H1 (cell line): ENCODE results near the gene TDP1. TPM values are rescaled to one million over a fixed set of nuclear protein-coding genes. Genes with fewer than 3 reads are reported as not detected.

ENCODE experiments used
- CTCF ChIA-PET: fragments of 300-600 bp; sonication (Branson Sonifier 250); formaldehyde crosslinking; loops from one replicate; lab custom pipeline; 2021; ENCODE audit not compliant: partially characterized antibody; lab: Charles Lee
- POLR2A ChIA-PET: fragments of 300-600 bp; sonication (Branson Sonifier 250); formaldehyde crosslinking; loops from one replicate; lab custom pipeline; 2021; ENCODE audit warnings: inconsistent platforms; ENCODE audit not compliant: partially characterized antibody; lab: Charles Lee
- DNase-seq, 2 experiments: peaks; one replicate each; pipeline versions ENCODE4 v3.0.0 to v3.0.0-alpha.2; 2010 to 2022; ENCODE audit warnings: low spot score in 2 of 2, low read depth in 1 of 2, mixed read lengths in 1 of 2
- FAIRE-seq: peaks from 2 replicates; lab custom pipeline; 2011; peaks lifted over from hg19 to GRCh38; lab: Jason Lieb, UNC
- H2AFZ ChIP-seq: 2 replicates; pipeline ENCODE4 v1.8.1; 2012; ENCODE audit warnings: low read length, inconsistent platforms
- H2AK5ac ChIP-seq: 2 replicates; pipeline ENCODE4 v1.6.1; 2013; ENCODE audit warnings: low read depth, low read length
- H2BK120ac ChIP-seq: replicated peaks from 2 replicates; pipeline ENCODE3; 2013; ENCODE audit warnings: low read depth, low read length, inconsistent platforms
- H2BK12ac ChIP-seq: 2 replicates; pipeline ENCODE4 v1.6.1; 2013; ENCODE audit warnings: low read depth, low read length
- H2BK15ac ChIP-seq: 2 replicates; pipeline ENCODE4 v1.6.1; 2013; ENCODE audit warnings: low read length
- H2BK20ac ChIP-seq: 2 replicates; pipeline ENCODE4 v1.6.1; 2013; ENCODE audit warnings: low read length
- H2BK5ac ChIP-seq: 2 replicates; pipeline ENCODE4 v1.6.1; 2013; ENCODE audit warnings: low read depth, low read length
- H3K14ac ChIP-seq: 2 replicates; pipeline ENCODE4 v1.6.1; 2013; ENCODE audit warnings: inconsistent platforms; ENCODE audit not compliant: insufficient read length
- H3K18ac ChIP-seq: 2 replicates; pipeline ENCODE4 v1.6.1; 2013; ENCODE audit warnings: low read length; ENCODE audit errors: extremely low read depth
- H3K23ac ChIP-seq: 2 replicates; pipeline ENCODE4 v1.6.1; 2013; ENCODE audit warnings: inconsistent platforms; ENCODE audit not compliant: insufficient read length
- H3K23me2 ChIP-seq: 2 replicates; pipeline ENCODE4 v1.6.1; 2013; ENCODE audit warnings: low read depth, low read length
- H3K27ac ChIP-seq: 2 replicates; pipeline ENCODE4 v1.6.1; 2011; ENCODE audit warnings: low read depth, low read length, inconsistent platforms
- H3K27me3 ChIP-seq, 4 experiments: replicated peaks in 1 of 4; 1 replicate in 1 of 4; 2 replicates in 3 of 4; pipeline versions ENCODE4 v1.6.1 to v1.8.1; 2011 to 2013; ENCODE audit warnings: low read length in 3 of 4, mild to moderate bottlenecking in 3 of 4, inconsistent platforms in 2 of 4, mixed read lengths in 2 of 4, moderate library complexity in 1 of 4; ENCODE audit not compliant: control insufficient read depth in 3 of 4, insufficient read depth in 3 of 4; ENCODE audit errors: extremely low read depth in 1 of 4
- H3K36me3 ChIP-seq, 4 experiments: 2 replicates each; pipeline versions ENCODE4 v1.6.1 to v1.8.1; 2011 to 2013; ENCODE audit warnings: mild to moderate bottlenecking in 4 of 4, low read length in 3 of 4, moderate library complexity in 2 of 4, control low read depth in 1 of 4, inconsistent platforms in 1 of 4; ENCODE audit not compliant: insufficient read depth in 4 of 4, control insufficient read depth in 2 of 4
- H3K4ac ChIP-seq: replicated peaks from 2 replicates; pipeline ENCODE3; 2013; ENCODE audit warnings: low read length, low read depth, mixed read lengths, inconsistent platforms; ENCODE audit not compliant: insufficient read length
- H3K4me1 ChIP-seq, 4 experiments: replicated peaks in 1 of 4; 1 replicate in 1 of 4; 2 replicates in 3 of 4; pipeline versions ENCODE4 v1.6.1 to v1.8.1; 2011 to 2013; ENCODE audit warnings: low read length in 3 of 4, inconsistent platforms in 2 of 4, mixed read lengths in 1 of 4; ENCODE audit not compliant: insufficient read depth in 4 of 4, control insufficient read depth in 3 of 4
- H3K4me2 ChIP-seq, 2 experiments: 2 replicates each; pipeline versions ENCODE4 v1.6.1 to v1.8.1; 2011 to 2013; ENCODE audit warnings: low read depth in 2 of 2, low read length in 2 of 2, control low read depth in 1 of 2, inconsistent platforms in 1 of 2, mild to moderate bottlenecking in 1 of 2; ENCODE audit not compliant: insufficient read depth in 1 of 2
- H3K4me3 ChIP-seq, 4 experiments: fragments of 200-600, 300-600 bp in 1 of 4; sonication (generic), shearing (Covaris generic), sonication (Bioruptor Twin) in 1 of 4; 2 replicates each; pipeline versions ENCODE4 v1.5.1 to v1.8.1; 2011 to 2016; ENCODE audit warnings: low read length in 4 of 4, low read depth in 3 of 4, control low read depth in 2 of 4, inconsistent platforms in 2 of 4, mild to moderate bottlenecking in 2 of 4, mixed read lengths in 1 of 4, moderate library complexity in 1 of 4; ENCODE audit not compliant: insufficient read depth in 2 of 4; ENCODE audit errors: extremely low read depth in 1 of 4
- H3K56ac ChIP-seq: replicated peaks from 2 replicates; pipeline ENCODE3; 2013; ENCODE audit warnings: low read depth, mild to moderate bottlenecking, mixed read lengths, low read length, inconsistent platforms; ENCODE audit not compliant: insufficient read length
- H3K79me1 ChIP-seq: 2 replicates; pipeline ENCODE4 v1.6.1; 2013; ENCODE audit warnings: low read depth, low read length, control low read depth
- H3K79me2 ChIP-seq, 2 experiments: 2 replicates each; pipeline versions ENCODE4 v1.6.1 to v1.8.1; 2012 to 2013; ENCODE audit warnings: low read length in 2 of 2, mild to moderate bottlenecking in 2 of 2, inconsistent platforms in 1 of 2; ENCODE audit not compliant: insufficient read depth in 2 of 2, control insufficient read depth in 1 of 2
- H3K9ac ChIP-seq, 4 experiments: replicated peaks in 1 of 4; 1 replicate in 1 of 4; 2 replicates in 3 of 4; pipeline versions ENCODE4 v1.6.1 to v1.8.1; 2011 to 2013; ENCODE audit warnings: low read depth in 3 of 4, low read length in 3 of 4, control low read depth in 2 of 4, mild to moderate bottlenecking in 2 of 4, moderate library complexity in 2 of 4, inconsistent platforms in 1 of 4; ENCODE audit errors: extremely low read depth in 1 of 4
- H3K9me3 ChIP-seq, 2 experiments: 2 replicates each; pipeline versions ENCODE4 v1.6.1 to v1.8.1; 2012 to 2013; ENCODE audit warnings: mild to moderate bottlenecking in 2 of 2, moderate library complexity in 2 of 2, control low read depth in 1 of 2, inconsistent platforms in 1 of 2, low read depth in 1 of 2, low read length in 1 of 2, mixed read lengths in 1 of 2; ENCODE audit not compliant: insufficient read depth in 2 of 2
- H4K20me1 ChIP-seq, 2 experiments: replicated peaks in 1 of 2; 2 replicates each; pipeline versions ENCODE3 to v1.8.1; 2011 to 2013; ENCODE audit warnings: inconsistent platforms in 2 of 2, low read length in 2 of 2, mild to moderate bottlenecking in 1 of 2; ENCODE audit not compliant: insufficient read depth in 2 of 2, control insufficient read depth in 1 of 2
- H4K5ac ChIP-seq: 2 replicates; pipeline ENCODE4 v1.6.1; 2013; ENCODE audit warnings: low read length, low read depth, mixed read lengths, inconsistent platforms; ENCODE audit not compliant: insufficient read length
- H4K8ac ChIP-seq: 2 replicates; pipeline ENCODE4 v1.8.0; 2013; ENCODE audit warnings: mild to moderate bottlenecking, moderate library complexity, low read length, inconsistent platforms; ENCODE audit not compliant: insufficient read depth; ENCODE audit errors: extremely low read depth
- H4K91ac ChIP-seq: replicated peaks from 2 replicates; pipeline ENCODE3; 2013; ENCODE audit warnings: low read length, mixed read lengths, inconsistent platforms; ENCODE audit not compliant: insufficient read length
- ATF2 ChIP-seq: IDR thresholded peaks from 2 replicates; pipeline ENCODE4 v1.6.1; 2012; ENCODE audit warnings: low read length, inconsistent platforms
- ATF3 ChIP-seq: IDR thresholded peaks from 2 replicates; pipeline ENCODE4 v1.6.1; 2011; ENCODE audit warnings: low read depth, mild to moderate bottlenecking, low read length; ENCODE audit not compliant: insufficient read depth
- BRCA1 ChIP-seq: IDR thresholded peaks from 2 replicates; pipeline ENCODE4 v1.6.1; 2012; ENCODE audit warnings: low read depth, low read length, improper control_type of control experiment
- CHD2 ChIP-seq: IDR thresholded peaks from 2 replicates; pipeline ENCODE4 v1.6.1; 2012; ENCODE audit warnings: low read length, improper control_type of control experiment
- CTBP2 ChIP-seq: IDR thresholded peaks from 2 replicates; pipeline ENCODE4 v1.7.0; 2011; ENCODE audit warnings: borderline replicate concordance, mild to moderate bottlenecking, moderate library complexity, mixed read lengths, low read length; ENCODE audit not compliant: insufficient read depth, insufficient read length
- FOSL1 ChIP-seq: IDR thresholded peaks from 2 replicates; pipeline ENCODE4 v1.6.1; 2011; ENCODE audit warnings: mild to moderate bottlenecking, low read depth, low read length, moderate library complexity; ENCODE audit not compliant: insufficient read depth
- GTF2F1 ChIP-seq: IDR thresholded peaks from 2 replicates; pipeline ENCODE4 v1.6.1; 2012; ENCODE audit warnings: low read depth, low read length, improper control_type of control experiment, borderline replicate concordance
- JUND ChIP-seq: IDR thresholded peaks from 2 replicates; pipeline ENCODE4 v1.6.1; 2011; ENCODE audit warnings: mild to moderate bottlenecking, improper control_type of control experiment, low read length
- KDM5A ChIP-seq: fragments of 200-600 bp; IDR thresholded peaks from 2 replicates; pipeline ENCODE4 v1.7.1; 2012; ENCODE audit warnings: mild to moderate bottlenecking, low read length, inconsistent platforms, mixed read lengths
- PHF8 ChIP-seq: fragments of 200-600 bp; sonication (generic); conservative IDR thresholded peaks from 2 replicates; pipeline ENCODE4 v1.7.1; 2012; ENCODE audit warnings: low read depth, mild to moderate bottlenecking, inconsistent platforms, low read length, moderate library complexity
- SUZ12 ChIP-seq: fragments of 200-600 bp; sonication (generic); IDR thresholded peaks from 2 replicates; pipeline ENCODE4 v1.6.1; 2012; ENCODE audit warnings: mild to moderate bottlenecking, inconsistent platforms, low read length, moderate library complexity, mixed read lengths
- TAF1 ChIP-seq: IDR thresholded peaks from 2 replicates; pipeline ENCODE4 v1.6.1; 2011; ENCODE audit warnings: mild to moderate bottlenecking, low read depth, low read length
- WGBS, 2 experiments: shearing (Covaris generic) in 1 of 2; methylation state at CpG; one replicate each; pipeline versions ENCODE4 v1.1.6 to v1.1.7; 2013 to 2015; ENCODE audit warnings: low lambda C conversion rate in 2 of 2, mixed read lengths in 2 of 2, inconsistent platforms in 1 of 2, low coverage in 1 of 2, missing lambda C conversion rate in 1 of 2; ENCODE audit not compliant: insufficient replicate concordance in 2 of 2, insufficient coverage in 1 of 2, insufficient read length in 1 of 2; ENCODE audit errors: extremely low coverage in 1 of 2, missing lambda C conversion rate in 1 of 2; 5-methylcytosine and 5-hydroxymethylcytosine counted together
- polyA plus RNA-seq, 7 experiments: library from polyadenylated mRNA; depleted of rRNA in 3 of 7; stranded (reverse) in 5 of 7; unstranded in 2 of 7; fragments of >200 nt in 5 of 7; fragments of 200-250 nt in 2 of 7; gene quantifications; 1 replicate in 5 of 7; 2 replicates in 1 of 7; 4 replicates in 1 of 7; pipeline versions ENCODE4 v1.2.1 to v1.2.3, GENCODE V29; 2011 to 2013; ENCODE audit warnings: missing spikeins in 2 of 7, mixed read lengths in 2 of 7
- total RNA-seq: library from RNA; stranded (reverse); fragmentation: NEBNext Ultra II Directional; extraction: Animal tissue kit (Norgen Biotek cat#: 25700); gene quantifications from 2 replicates; pipeline ENCODE4 v1.2.1, GENCODE V29; 2021

The TDP1 gene
- total and polyA plus RNA-seq, 2 of the 8 experiments (the other 6 are each of a cell fraction or from before 2014, with no cell fraction given): 32.2 to 69.9 TPM

- FAIRE-seq: no peak
- no peak overlapping the region for H3K4me2 ChIP-seq
- H3K56ac ChIP-seq: no peak overlapping the region
- H3K18ac ChIP-seq: no peak overlapping the region
- peaks cover 10 to 31% (median 11%) of the 10 kb centered on the region in 4 experiments; a peak in 7 of 8 replicates for H3K36me3 ChIP-seq
- H4K8ac ChIP-seq: no peak overlapping the region
- no peak overlapping the region for H2BK120ac ChIP-seq
- H3K4me1 ChIP-seq: peaks cover 0 to 10% (median under 1%) of the 10 kb centered on the region in 4 experiments; a peak in 4 of 7 replicates
- H3K14ac ChIP-seq: no peak overlapping the region
- no peak overlapping the region for H4K5ac ChIP-seq
- H4K91ac ChIP-seq: no peak overlapping the region
- H3K9me3 ChIP-seq: no peaks in the 10 kb centered on the region
- CTCF ChIA-PET: interaction anchor here (1.1 to 3.4 kb wide), 4 partner anchors 9 to 21 kb away, joined by 3 to 19 read pairs (median 4); no protein-coding TSS in a partner anchor
- no peak overlapping the region for H3K4me3 ChIP-seq
- H3K9ac ChIP-seq: no peak overlapping the region
- POLR2A ChIA-PET: no interaction called here
- no peak overlapping the region for H2BK15ac ChIP-seq
- WGBS, 2 experiments: 75% methylated on average over 3 of the region's 3 CpGs; no CpG with 5 or more reads in 1 of the 2 experiments
- no peak overlapping the region for H3K27ac ChIP-seq
- peaks cover 2 to 5% of the 10 kb centered on the region in 2 experiments for H4K20me1 ChIP-seq
- no peak overlapping the region for H2AFZ ChIP-seq
- no peaks in the 10 kb centered on the region; the same call in 1 of the 2 replicates for H3K23me2 ChIP-seq
- H3K23ac ChIP-seq: no peak overlapping the region
- H2BK20ac ChIP-seq: no peak overlapping the region
- H3K79me2 ChIP-seq: peaks cover 0 to 19% of the 10 kb centered on the region in 2 experiments; a peak in 2 of 4 replicates
- no peak overlapping the region for H2BK12ac ChIP-seq
- H3K27me3 ChIP-seq: no peaks in the 10 kb centered on the region
- H3K4ac ChIP-seq: no peak overlapping the region
- DNase-seq: no peak
- no peak overlapping the region for H2AK5ac ChIP-seq
- H3K79me1 ChIP-seq: peaks cover 5% of the 10 kb centered on the region
- no peak overlapping the region for H2BK5ac ChIP-seq
- TF ChIP-seq CHD2 (no peak), KDM5A (no peak), SUZ12 (no peak), PHF8 (no peak), TAF1 (no peak), JUND (no peak), ATF3 (no peak), FOSL1 (no peak), CTBP2 (no peak), GTF2F1 (no peak), BRCA1 (no peak), ATF2 (no peak)
Measured at GRCh38 chr14:89960914-89961313, 5.2 kb downstream of the TDP1 start.
